GM19238 (cell line): ENCODE data around the gene GPR37.

ENCODE experiments used
- DNase-seq: peaks from one replicate; pipeline ENCODE4 v3.0.0; 2011; ENCODE audit warnings: low spot score; ENCODE audit not compliant: insufficient read length

Gene GPR37

DNA sequence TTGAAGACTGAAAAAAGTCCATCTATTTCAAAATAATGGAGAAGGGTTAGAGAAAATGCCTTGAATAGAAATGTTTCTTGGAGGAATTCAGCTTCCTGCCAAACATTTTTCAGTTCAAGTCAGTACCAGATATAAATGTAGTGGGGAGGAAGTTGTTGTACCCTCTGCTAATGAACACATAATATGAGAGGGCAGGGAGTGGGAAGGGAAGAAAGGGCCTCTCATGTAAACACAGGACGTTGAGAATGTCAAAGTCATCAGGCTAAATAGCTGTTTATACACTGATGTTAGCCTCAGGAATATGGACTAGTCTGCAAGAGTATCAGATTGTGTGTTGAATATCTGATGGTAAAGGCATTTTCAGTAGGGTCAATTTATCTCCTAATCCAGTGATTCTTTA, 37.0 kb downstream of the GPR37 start:
- DNase-seq = no peak

DNA sequence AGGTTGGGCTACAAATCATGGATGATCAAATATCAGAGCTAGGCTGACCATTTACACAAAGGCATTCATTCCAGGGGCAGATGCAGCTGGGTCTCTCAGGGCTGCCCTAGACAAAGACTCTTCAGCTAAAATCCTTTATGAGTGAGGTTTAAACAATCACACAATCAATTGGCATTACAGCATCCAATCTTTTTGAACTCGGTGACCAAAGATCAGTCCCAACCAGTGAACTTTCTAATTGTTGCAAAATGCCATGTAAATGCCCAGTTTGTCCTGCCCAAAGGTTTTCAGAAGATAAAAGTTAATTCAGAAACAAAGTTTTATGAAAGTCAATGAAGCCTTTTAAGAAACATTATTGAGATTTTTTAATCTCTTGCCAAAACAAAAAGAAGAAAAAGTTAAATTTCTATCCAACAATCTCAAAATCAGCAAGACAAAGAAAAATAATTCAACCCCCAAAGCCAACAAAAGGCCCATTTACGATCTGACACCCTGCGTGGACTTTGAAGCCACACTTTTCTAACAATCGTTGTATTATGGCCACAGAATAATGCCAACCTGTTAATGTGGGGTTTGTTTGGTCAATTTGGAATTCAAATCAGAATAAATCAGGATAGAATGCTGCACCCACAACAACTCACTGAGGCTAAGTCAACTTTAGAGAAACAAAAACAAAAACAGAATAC, 40.9 kb downstream of the GPR37 start:
- no peak for DNase-seq

DNA sequence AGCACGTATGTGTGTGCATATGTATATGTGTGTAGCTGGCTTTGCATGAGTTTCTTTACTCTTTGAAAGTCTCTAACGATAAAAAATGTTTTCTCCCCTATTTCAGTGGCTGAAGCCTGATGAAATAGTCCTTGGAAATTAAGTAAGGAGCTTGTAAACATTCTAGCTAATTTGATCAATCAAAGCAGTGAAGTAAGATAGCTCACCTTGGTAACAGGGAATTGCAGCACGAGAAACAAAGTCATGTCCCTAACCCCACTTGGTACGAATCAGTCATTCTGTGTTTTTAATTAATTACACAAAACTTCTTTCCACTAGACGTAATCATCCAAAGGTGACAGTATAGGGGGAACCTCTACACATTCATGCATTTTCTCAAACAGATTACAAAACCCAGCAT, 41.5 kb downstream of the GPR37 start:
- no peak for DNase-seq

DNA sequence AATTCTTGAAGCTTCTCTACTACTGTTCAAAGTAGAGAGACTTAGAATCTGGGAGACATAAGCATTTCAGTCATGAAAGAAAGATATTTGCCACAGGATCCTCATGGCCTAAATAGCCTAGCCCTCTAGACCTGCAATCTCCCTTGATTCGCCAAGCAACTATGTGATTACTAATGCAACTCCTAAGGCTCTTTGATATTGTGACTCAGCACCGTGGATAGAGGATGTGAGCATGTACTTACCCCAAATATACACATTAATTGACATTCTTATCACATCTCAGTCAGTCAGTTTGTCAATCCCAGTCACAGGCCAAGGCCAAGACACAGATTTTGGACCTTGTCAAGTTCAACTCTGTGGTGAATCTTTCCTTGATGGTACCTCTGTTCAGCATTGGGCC, 42.6 kb downstream of the GPR37 start:
- no peak for DNase-seq

DNA sequence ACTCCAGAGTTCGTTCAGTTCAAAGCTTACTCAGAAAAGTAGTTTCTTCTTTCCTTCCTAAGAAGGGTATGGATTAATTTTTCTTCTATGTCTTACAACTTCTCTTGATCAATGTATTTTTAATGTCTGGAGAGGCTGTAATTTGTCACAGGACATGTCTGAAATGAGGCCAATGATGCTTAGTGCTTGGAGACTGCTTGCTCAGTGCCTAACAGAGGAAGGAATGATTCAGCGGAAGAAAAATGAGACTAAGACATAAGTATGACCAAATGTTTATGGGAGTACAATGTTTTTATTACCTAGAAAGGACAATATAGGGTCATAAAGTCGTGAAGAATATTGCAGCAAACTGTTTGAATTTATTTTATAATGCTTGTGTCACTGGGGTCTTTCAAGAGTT, 43.3 kb downstream of the GPR37 start:
- DNase-seq = no peak

DNA sequence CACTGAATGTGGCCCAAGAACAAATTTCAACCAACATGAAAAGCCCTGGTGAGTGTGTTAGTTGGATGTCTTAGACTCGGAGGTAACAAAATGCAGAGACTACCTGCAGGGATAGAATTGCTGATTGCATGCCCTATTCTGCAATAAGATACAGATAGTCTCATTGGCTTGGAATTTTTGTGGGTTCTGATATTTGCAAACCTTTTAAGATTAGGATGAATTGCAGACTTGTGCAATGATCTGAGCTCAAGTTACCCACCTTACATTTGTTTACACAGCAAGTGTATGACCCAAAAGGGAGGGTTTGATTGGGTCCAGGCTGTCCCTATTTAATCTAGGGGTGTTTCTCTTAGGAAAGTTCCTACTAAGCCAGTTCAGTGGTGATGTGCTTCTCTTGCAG, 45.4 kb downstream of the GPR37 start:
- no peak for DNase-seq

DNA sequence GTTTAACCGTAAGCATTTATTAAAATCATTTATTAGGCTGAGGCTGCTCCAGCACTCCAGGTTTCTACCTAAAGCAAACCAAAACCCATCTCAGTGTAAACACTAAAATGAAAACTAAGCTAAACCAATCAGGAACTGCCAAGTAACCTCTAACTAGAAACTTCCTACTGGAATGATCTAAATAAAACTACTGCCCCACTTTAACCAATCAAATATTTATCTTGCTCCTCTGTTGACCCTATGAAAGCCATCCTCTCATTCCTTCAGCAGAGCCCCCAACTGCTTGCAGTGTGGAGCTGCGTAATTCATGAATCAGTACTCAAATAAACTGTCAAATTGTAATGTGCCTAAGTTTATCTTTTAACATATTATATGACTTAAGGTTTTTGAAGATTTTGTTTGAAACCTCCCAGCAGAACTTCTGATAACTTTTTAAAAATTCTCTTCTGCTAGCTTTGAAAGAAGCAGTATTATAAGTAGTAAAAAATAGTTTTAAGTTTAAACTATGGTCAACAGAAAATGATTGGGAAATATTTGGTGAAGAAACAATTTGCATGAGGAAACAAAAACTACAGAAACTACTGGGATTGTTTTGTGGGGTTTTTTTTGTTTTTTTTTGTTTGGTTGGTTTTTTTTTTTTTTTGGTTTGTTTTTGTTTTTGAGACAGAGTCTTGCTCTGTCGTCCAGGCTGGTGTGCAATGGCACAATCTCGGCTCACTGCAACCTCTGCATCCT, 47.4 kb downstream of the GPR37 start:
- DNase-seq = no peak

DNA sequence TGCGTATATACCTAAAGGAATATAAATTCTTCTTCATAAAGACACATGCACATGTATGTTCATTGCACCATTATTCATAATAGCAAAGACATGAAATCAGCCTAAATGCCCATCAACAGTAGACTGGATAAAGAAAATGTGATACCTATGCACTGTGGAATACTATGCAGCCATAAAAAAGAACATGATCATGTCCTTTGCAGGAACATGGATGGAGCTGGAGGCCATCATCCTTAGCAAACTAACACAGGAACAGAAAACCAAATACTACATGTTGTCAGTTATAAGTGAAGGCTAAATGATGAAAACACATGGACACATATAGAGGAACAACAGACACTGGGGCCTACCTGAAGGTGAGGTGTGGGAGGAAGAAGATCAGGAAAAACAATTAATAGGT, 48.7 kb downstream of the GPR37 start:
- DNase-seq = no peak

DNA sequence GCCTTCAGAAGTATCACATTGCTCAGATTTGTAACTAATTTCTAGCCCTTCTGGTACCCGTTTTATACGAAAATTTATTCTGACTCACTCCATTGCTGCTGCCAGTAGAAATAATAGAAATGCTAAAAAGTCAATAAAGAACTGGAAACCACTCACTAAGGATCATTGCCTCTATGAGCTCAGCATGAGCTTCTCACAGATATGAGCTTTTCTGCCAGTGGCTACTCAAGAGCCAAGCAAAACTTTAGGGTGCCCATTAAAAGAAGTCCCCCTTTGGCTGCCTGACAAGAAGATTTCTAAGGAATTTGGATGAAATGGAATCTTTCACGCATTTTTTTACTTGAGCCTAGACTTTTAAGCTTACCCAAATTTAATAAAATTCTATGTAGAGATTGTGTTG, 52.5 kb downstream of the GPR37 start:
- no peak for DNase-seq

DNA sequence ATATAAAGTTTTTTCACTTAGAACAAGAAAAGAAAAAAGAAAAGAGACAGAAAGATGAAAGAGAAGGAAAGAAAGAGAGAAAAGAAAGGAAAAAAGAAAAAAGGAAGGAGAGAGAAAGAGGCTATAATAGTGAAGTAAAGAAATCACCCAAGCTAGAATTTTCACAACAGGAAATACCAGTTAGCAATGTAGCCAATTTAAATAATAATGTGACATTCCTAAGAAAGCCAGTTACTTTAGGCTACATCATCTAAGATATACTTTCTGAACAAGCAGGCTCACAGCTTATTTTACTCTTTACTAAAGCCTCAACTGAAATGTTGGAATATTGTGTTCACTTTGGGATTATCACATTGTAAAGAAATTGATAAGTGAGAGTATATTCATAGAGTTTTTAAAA, 53.6 kb downstream of the GPR37 start:
- DNase-seq = no peak

DNA sequence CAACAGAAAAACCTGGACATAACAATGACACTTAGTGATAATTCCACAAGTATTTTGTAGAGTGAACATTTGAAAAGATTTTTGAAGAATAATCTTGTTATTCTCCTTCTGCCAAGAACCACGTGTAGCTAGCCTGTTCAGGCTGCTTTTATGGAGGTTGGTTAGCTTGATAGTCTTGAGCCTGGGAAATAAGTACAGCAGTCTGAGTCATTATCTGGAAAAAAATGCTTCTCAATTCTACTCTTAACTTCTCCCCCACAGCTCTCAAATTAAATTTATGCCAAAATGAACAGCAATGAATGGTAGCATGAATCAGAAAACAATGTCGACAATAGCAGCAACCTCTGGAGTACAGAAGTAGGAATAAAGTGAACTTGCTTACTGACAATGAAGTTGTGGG, 63.2 kb downstream of the GPR37 start:
- no peak for DNase-seq

DNA sequence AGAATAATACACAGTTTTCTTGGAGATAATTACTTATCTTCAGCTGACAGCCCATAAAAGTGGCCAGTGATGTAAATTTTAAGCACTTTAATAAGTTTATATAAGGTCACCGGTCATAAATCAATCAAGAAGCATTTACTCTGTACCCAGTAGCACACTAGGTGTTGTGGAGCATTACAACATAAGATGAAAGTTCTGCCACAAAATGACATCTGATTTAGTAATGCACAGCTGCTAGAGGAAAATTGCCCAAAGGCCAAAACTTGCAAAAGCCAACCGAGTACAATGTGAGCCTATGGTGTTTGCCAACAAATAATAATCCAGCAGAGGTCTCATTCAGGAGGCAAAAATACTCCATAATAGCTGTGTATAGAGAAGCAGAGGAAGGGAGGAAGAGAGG, 63.6 kb downstream of the GPR37 start:
- no peak for DNase-seq

DNA sequence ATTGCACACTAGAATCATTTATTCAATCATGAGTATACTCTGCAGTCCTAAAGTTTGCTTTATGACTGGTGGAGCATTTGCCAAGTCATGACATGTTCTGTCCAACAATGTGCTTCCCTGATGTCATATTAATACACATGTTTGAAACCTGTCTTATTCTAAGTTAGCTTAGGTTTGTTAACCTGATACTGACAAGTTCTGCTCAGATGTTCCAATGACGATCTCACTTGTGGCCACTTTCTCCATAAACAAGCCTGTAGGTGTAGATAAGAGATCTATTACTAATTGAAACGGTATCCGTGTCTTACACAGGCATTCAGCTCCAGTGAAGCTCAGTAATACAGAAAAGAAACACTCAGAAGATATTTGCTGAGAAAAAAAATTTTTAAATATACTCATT, 64.9 kb downstream of the GPR37 start:
- no peak for DNase-seq

DNA sequence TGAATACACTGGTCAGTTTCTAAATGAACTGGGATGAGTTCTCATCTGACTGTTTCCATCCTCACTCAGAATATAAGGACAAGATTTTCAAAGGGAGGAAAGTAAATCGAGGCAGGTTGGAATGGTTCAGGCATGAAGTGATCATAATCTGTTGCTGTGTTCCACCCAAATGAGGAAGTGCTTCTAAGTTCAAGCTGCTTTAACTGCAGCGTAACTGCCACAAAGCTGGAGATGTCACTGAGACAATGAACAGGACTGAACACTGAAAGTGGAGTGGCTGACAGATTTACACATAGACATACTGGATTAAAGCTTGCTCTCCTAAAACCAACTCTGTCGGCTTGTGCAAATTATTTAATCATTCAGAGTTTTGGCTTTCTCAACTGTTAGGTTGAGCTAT, 66.6 kb downstream of the GPR37 start:
- no peak for DNase-seq

DNA sequence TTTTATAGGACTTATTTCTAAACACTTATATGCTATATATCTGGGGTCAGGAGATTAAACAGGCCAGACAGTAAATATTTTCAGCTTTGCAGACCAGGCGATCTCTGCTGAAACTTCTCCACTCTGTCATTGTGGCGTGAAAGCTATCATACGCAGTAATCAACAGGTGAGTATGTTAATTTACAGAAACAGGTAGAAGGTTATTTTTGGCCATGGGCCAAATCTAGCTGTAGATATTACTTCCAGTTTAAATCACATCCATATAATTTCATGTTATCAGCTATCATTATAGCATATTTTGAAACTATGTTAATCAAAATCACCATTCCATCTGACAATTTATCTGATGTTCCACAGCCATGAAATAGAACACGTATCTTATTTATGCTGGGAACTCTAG, 67.8 kb downstream of the GPR37 start:
- DNase-seq = no peak
